ENCODE measurements around the gene C2CD4C.
"Not testable (repeated sequence)": the region's sequence is repeated elsewhere in the genome, so short reads cannot be mapped to it uniquely, and the experiment has no call there.

C2CD4C gene

GRCh38 chr19:438416-438958 is 29.5 kb upstream of the C2CD4C start:
- DNase-seq = no peak

- DNase-seq = no peak
These were observed 28.1 kb upstream of the C2CD4C start for GRCh38 chr19:437041-437440.

- no peak for DNase-seq
These were observed 27.5 kb upstream of the C2CD4C start for GRCh38 chr19:436413-436950.

GRCh38 chr19:435707-436412 is 26.9 kb upstream of the C2CD4C start:
- DNase-seq = peak; percentile 1

- no peak for DNase-seq
These were observed 26.2 kb upstream of the C2CD4C start for GRCh38 chr19:435056-435706.

GRCh38 chr19:434152-434960 is 25.4 kb upstream of the C2CD4C start:
- no peak for DNase-seq

GRCh38 chr19:430701-431100 is 21.8 kb upstream of the C2CD4C start:
- DNase-seq = no peak

GRCh38 chr19:428149-428548 is 19.2 kb upstream of the C2CD4C start:
- DNase-seq = no peak

- DNase-seq = not testable (repeated sequence)
These were observed 18.7 kb upstream of the C2CD4C start for GRCh38 chr19:427675-428074.

GRCh38 chr19:426725-427445 is 17.9 kb upstream of the C2CD4C start:
- DNase-seq = no peak

GRCh38 chr19:425056-425455 is 16.1 kb upstream of the C2CD4C start:
- no peak for DNase-seq

- DNase-seq = no peak
These were observed 15.6 kb upstream of the C2CD4C start for GRCh38 chr19:424546-424945.

GRCh38 chr19:423691-424466 is 14.9 kb upstream of the C2CD4C start:
- no peak for DNase-seq

- DNase-seq = not testable (repeated sequence)
These were observed 13.9 kb upstream of the C2CD4C start for GRCh38 chr19:422917-423226.

- no peak for DNase-seq
These were observed 13.4 kb upstream of the C2CD4C start for GRCh38 chr19:422213-422916.

GRCh38 chr19:419721-420515 is 11.0 kb upstream of the C2CD4C start:
- no peak for DNase-seq

- DNase-seq = no peak
These were observed 10.1 kb upstream of the C2CD4C start for GRCh38 chr19:418761-419671.

- DNase-seq = no peak
These were observed 7.5 kb upstream of the C2CD4C start for GRCh38 chr19:416416-416815.

- no peak for DNase-seq
These were observed 6.3 kb upstream of the C2CD4C start for GRCh38 chr19:415292-415691.

Data from NCI-H2081 treated with DMSO at 0.1 percent for 48 hours (cell line).